Stimulated activated CD4-positive, alpha-beta T cell treated with anti-CD3 and anti-CD28 coated beads, Interleukin-12 subunit alpha, Interleukin-12 subunit beta, amount 100 ng/mL, for 4 hours (primary cell): Measurements from ENCODE around the gene OR6C4.
"Not testable (repeated sequence)": the region's sequence is repeated elsewhere in the genome, so short reads cannot be mapped to it uniquely, and the experiment has no call there.

Source experiments
- DNase-seq: peaks from one replicate; pipeline ENCODE4 v3.0.0-alpha.2; 2020

The OR6C4 gene

DNA sequence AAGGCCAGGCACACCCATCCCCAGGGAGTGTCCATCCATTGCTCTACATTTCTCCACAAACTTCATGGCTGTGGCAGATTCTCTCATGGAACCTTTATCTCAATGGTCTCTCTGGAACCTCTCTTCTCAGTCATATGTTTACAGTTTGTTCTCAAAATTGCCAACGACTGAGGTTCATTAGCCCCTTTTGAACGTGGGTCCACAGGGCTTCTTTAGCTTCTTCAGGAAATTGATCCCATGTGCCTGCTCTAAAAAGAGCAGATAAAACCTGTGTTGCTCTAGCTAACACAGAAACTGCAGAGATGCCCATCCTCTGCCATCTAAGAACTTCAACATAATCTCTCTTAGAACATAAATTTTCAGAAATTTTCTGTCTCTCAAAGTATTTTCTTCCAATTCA, at the start of gene OR6C4:
Gene OR6C4, plus strand, starts transcription at position 301 of the 400 bp plus-strand sequence. CDS start 1,625 bp downstream, outside the sequence.
- no peak for DNase-seq

GRCh38 chr12:55499810-55500252, 49.6 kb upstream of the OR6C4 start:
- no peak for DNase-seq

DNA sequence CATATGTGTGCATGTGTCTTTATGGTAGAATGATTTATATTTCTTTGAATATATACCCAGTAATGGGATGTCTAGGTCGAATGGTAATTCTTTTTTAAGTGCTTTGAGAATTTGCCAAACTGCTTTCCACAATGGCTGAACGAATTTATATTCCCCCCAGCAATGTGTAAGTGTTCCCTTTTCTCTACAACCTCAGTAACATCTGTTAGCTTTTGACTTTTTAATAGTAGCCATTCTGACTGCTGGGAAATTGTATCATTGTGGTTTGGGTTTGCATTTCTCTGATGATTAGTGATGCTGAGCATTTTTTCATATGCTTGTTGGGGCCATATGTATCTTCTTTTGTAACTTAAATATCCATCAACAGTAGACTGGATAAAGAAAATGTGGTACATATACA, 47.8 kb upstream of the OR6C4 start:
- no peak for DNase-seq

DNA sequence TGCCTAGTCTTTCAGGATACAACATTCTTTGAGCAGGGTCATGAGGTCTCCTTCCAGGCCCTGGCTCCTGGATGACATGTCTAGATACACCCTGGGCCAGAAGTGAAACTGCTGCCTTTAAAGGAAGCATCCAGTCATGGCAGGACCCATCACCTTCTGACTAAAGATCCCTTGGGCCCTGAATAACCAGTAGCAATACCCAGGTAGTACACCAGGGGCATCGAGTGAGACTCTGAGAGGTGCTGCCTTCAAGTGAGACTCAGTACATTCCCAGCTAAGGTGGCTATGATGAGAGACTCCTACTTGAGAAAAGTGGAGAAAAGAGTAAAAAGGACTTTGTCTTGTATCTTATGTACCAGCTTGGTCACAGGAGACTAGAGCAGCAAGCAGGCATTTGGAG, 33.7 kb upstream of the OR6C4 start:
- no peak for DNase-seq

DNA sequence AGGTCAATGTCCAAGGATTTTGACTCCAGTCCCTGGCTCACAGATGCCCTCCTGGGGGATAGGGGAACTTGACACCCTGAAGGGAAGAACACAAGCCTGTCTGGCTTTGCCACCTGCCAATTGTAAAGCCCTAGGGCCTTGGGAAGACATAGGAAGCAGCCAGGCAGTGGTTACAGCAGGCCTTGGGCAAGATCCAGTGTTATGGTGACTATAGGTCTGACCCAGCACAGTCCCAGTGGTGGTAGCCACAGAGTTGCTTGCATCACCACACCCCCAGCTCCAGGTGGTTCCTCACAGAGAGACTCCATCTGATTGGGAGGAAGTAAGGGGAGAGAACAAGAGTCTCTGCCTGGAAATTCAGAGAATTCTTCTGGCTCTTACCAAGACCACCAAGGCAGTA, 33.0 kb upstream of the OR6C4 start:
- no peak for DNase-seq

- DNase-seq = not testable (repeated sequence)
Measured at GRCh38 chr12:55548235-55548634, 1.2 kb upstream of the OR6C4 start.

GRCh38 chr12:55548756-55549155, 646 bp upstream of the OR6C4 start:
- DNase-seq = no peak

GRCh38 chr12:55554296-55554695, 4.9 kb downstream of the OR6C4 start:
- DNase-seq = no peak

GRCh38 chr12:55570060-55570459, 20.7 kb downstream of the OR6C4 start:
- not testable (repeated sequence) for DNase-seq

- DNase-seq = not testable (repeated sequence)
Measured at GRCh38 chr12:55570689-55571088, 21.3 kb downstream of the OR6C4 start.

- DNase-seq = no peak
Measured at GRCh38 chr12:55572168-55572567, 22.8 kb downstream of the OR6C4 start, which contains the start of gene OR2AP1. TSS of gene OR2AP1 (plus strand) at chr12:55572468. CDS start at chr12:55574415, 1,947 bp downstream.

- no peak for DNase-seq
Measured at GRCh38 chr12:55582066-55582465, 32.7 kb downstream of the OR6C4 start.

GRCh38 chr12:55585817-55586216, 36.4 kb downstream of the OR6C4 start:
- no peak for DNase-seq

GRCh38 chr12:55590152-55590551, 40.8 kb downstream of the OR6C4 start:
- DNase-seq = not testable (repeated sequence)
